Mesenchymal stem cell (in vitro differentiated cells and primary cell): ENCODE measurements around the gene HVCN1.

Source experiments
- DNase-seq: peaks from one replicate; pipeline ENCODE4 v3.0.0-alpha.2; 2013
- H2AFZ ChIP-seq: one replicate; pipeline ENCODE4 v1.6.1; 2013; ENCODE audit warnings: low read depth, mild to moderate bottlenecking, control low read depth, inconsistent platforms, low read length, moderate library complexity
- H2AK5ac ChIP-seq: 2 replicates; pipeline ENCODE4 v1.6.1; 2013; ENCODE audit warnings: low read length, moderate library complexity, mild to moderate bottlenecking, inconsistent platforms; ENCODE audit not compliant: severe bottlenecking
- H2BK120ac ChIP-seq: one replicate; pipeline ENCODE4 v1.6.1; 2013; ENCODE audit warnings: low read depth, mild to moderate bottlenecking, inconsistent platforms, low read length, moderate library complexity
- H2BK12ac ChIP-seq, 2 experiments: one replicate each; pipeline ENCODE4 v1.6.1; 2013; ENCODE audit warnings: inconsistent platforms in 2 of 2, low read length in 2 of 2, mild to moderate bottlenecking in 2 of 2, moderate library complexity in 2 of 2, control low read depth in 1 of 2
- H2BK15ac ChIP-seq: one replicate; pipeline ENCODE4 v1.6.1; 2013; ENCODE audit warnings: mild to moderate bottlenecking, low read depth, inconsistent platforms; ENCODE audit not compliant: poor library complexity, severe bottlenecking
- H2BK5ac ChIP-seq: 2 replicates; pipeline ENCODE4 v1.6.1; 2013; ENCODE audit warnings: low read depth, mild to moderate bottlenecking, low read length, control low read depth, inconsistent platforms; ENCODE audit not compliant: poor library complexity, severe bottlenecking
- H3K14ac ChIP-seq, 2 experiments: one replicate each; pipeline ENCODE4 v1.6.1; 2013; ENCODE audit warnings: inconsistent platforms in 2 of 2, low read length in 2 of 2, control low read depth in 1 of 2, mild to moderate bottlenecking in 1 of 2, moderate library complexity in 1 of 2
- H3K18ac ChIP-seq, 2 experiments: one replicate each; pipeline ENCODE4 v1.6.1; 2013; ENCODE audit warnings: inconsistent platforms in 2 of 2, low read length in 2 of 2, control low read depth in 1 of 2, low read depth in 1 of 2, mild to moderate bottlenecking in 1 of 2
- H3K23ac ChIP-seq, 2 experiments: one replicate each; pipeline ENCODE4 v1.6.1; 2013; ENCODE audit warnings: inconsistent platforms in 2 of 2, low read length in 2 of 2, mild to moderate bottlenecking in 2 of 2, moderate library complexity in 2 of 2, control low read depth in 1 of 2
- H3K27ac ChIP-seq: 2 replicates; pipeline ENCODE4 v1.5.1; 2013; ENCODE audit warnings: mild to moderate bottlenecking, moderate library complexity, low read length, control low read depth, inconsistent platforms; ENCODE audit not compliant: poor library complexity, severe bottlenecking
- H3K27me3 ChIP-seq, 2 experiments: 2 replicates each; pipeline versions ENCODE4 v1.6.1 to v1.7.0; 2013; ENCODE audit warnings: low read length in 2 of 2, mild to moderate bottlenecking in 2 of 2, moderate library complexity in 2 of 2, control low read depth in 1 of 2, inconsistent platforms in 1 of 2; ENCODE audit not compliant: control insufficient read depth in 1 of 2, insufficient read depth in 1 of 2
- H3K36me3 ChIP-seq, 2 experiments: 2 replicates each; pipeline versions ENCODE4 v1.6.1 to v1.7.0; 2013; ENCODE audit warnings: low read length in 2 of 2, control low read depth in 1 of 2, inconsistent platforms in 1 of 2, low read depth in 1 of 2, mild to moderate bottlenecking in 1 of 2; ENCODE audit not compliant: insufficient read depth in 2 of 2, control insufficient read depth in 1 of 2
- H3K4ac ChIP-seq, 2 experiments: one replicate each; pipeline ENCODE4 v1.6.1; 2013; ENCODE audit warnings: inconsistent platforms in 2 of 2, low read length in 2 of 2, mild to moderate bottlenecking in 2 of 2, moderate library complexity in 2 of 2, control low read depth in 1 of 2, low read depth in 1 of 2
- H3K4me1 ChIP-seq: 2 replicates; pipeline ENCODE4 v1.6.1; 2013; ENCODE audit warnings: low read depth, low read length, control low read depth; ENCODE audit not compliant: control insufficient read depth, insufficient read depth
- H3K4me2 ChIP-seq: 2 replicates; pipeline ENCODE4 v1.6.1; 2013; ENCODE audit warnings: low read length, mild to moderate bottlenecking, inconsistent platforms; ENCODE audit not compliant: poor library complexity, severe bottlenecking
- H3K4me3 ChIP-seq, 2 experiments: 2 replicates each; pipeline versions ENCODE4 v1.5.1 to v1.7.0; 2013; ENCODE audit warnings: low read length in 2 of 2, mild to moderate bottlenecking in 2 of 2, control low read depth in 1 of 2, low read depth in 1 of 2; ENCODE audit not compliant: insufficient read depth in 1 of 2
- H3K79me1 ChIP-seq: replicated peaks from 2 replicates; pipeline ENCODE4 v1.6.1; 2013; ENCODE audit warnings: mild to moderate bottlenecking, control low read depth, low read length, inconsistent platforms; ENCODE audit not compliant: poor library complexity, severe bottlenecking
- H3K9ac ChIP-seq: 2 replicates; pipeline ENCODE4 v1.7.0; 2013; ENCODE audit warnings: mild to moderate bottlenecking, low read length, moderate library complexity
- H3K9me3 ChIP-seq: 2 replicates; pipeline ENCODE4 v1.7.0; 2013; ENCODE audit warnings: mild to moderate bottlenecking, low read length; ENCODE audit not compliant: control insufficient read depth
- H4K8ac ChIP-seq: one replicate; pipeline ENCODE4 v1.6.1; 2013; ENCODE audit warnings: inconsistent platforms, mild to moderate bottlenecking, low read length, moderate library complexity
- H4K91ac ChIP-seq: one replicate; pipeline ENCODE4 v1.6.1; 2013; ENCODE audit warnings: mild to moderate bottlenecking, low read length, inconsistent platforms
- WGBS: methylation state at CpG from one replicate; pipeline ENCODE4 v1.1.7; 2013; ENCODE audit warnings: mixed read lengths; 5-methylcytosine and 5-hydroxymethylcytosine counted together

Gene HVCN1

GRCh38 chr12:110689281-110690126 is 589 bp upstream of the HVCN1 start:
- DNase-seq: peak; percentile 40
- H2AK5ac ChIP-seq: no peak overlapping the region
- H3K4ac ChIP-seq: peak overlapping the region in 1 of 2 experiments; percentile 42
- H3K18ac ChIP-seq: peak overlapping the region; percentile 2 to 83
- peak overlapping the region; percentile 12 for H4K91ac ChIP-seq
- H3K27ac ChIP-seq: peak overlapping the region; percentile 1
- peak overlapping the region; percentile 47 for H2AFZ ChIP-seq
- H3K9ac ChIP-seq: peak overlapping the region; percentile 73
- H3K4me1 ChIP-seq: peaks cover 13% of the 10 kb centered on the region
- H2BK15ac ChIP-seq: peak overlapping the region; percentile 91
- no peak overlapping the region for H2BK5ac ChIP-seq
- peak overlapping the region in 1 of 2 experiments; percentile 9 for H3K23ac ChIP-seq
- peak overlapping the region in 1 of 2 experiments; percentile 58 for H3K14ac ChIP-seq
- H2BK120ac ChIP-seq: peak overlapping the region; percentile 65
- peak overlapping the region; percentile 92 for H4K8ac ChIP-seq
- H3K27me3 ChIP-seq: peaks cover 9 to 23% of the 10 kb centered on the region in 2 experiments
- H3K4me2 ChIP-seq: peak overlapping the region; percentile 87
- WGBS: 6% methylated on average over 37 of the region's 38 CpGs
- peak overlapping the region; percentile 65 to 71 for H3K4me3 ChIP-seq
- H2BK12ac ChIP-seq: peak overlapping the region in 1 of 2 experiments; percentile 32
- peaks cover 4% of the 10 kb centered on the region for H3K9me3 ChIP-seq
- H3K36me3 ChIP-seq: no peaks in the 10 kb centered on the region
- no peaks in the 10 kb centered on the region for H3K79me1 ChIP-seq

- Histone ChIP-seq H4K8ac (no peak overlapping the region), H3K18ac (no peak overlapping the region), H3K4me2 (no peak overlapping the region), H3K4ac (no peak overlapping the region), H3K23ac (no peak overlapping the region), H2AFZ (no peak overlapping the region), H2BK120ac (no peak overlapping the region), H3K36me3 (no peaks in the 10 kb centered on the region), H2BK12ac (no peak overlapping the region), H3K14ac (no peak overlapping the region), H3K4me3 (no peak overlapping the region), H3K79me1 (no peaks in the 10 kb centered on the region), H3K4me1 (peaks cover 13% of the 10 kb centered on the region), H3K27ac (no peak overlapping the region), H2BK5ac (no peak overlapping the region), H3K9me3 (peaks cover 6% of the 10 kb centered on the region), H2BK15ac (no peak overlapping the region), H3K9ac (no peak overlapping the region), H4K91ac (no peak overlapping the region), H2AK5ac (no peak overlapping the region), H3K27me3 (peaks cover 9 to 23% of the 10 kb centered on the region in 2 experiments)
- no peak for DNase-seq
- WGBS: 92% methylated on average over 15 of the region's 15 CpGs
Observed at GRCh38 chr12:110687396-110688169, 1.3 kb downstream of the HVCN1 start.

- no peak overlapping the region for H3K4ac ChIP-seq
- no peak for DNase-seq
- peaks cover 9 to 23% of the 10 kb centered on the region in 2 experiments for H3K27me3 ChIP-seq
- H2AFZ ChIP-seq: no peak overlapping the region
- no peak overlapping the region for H3K27ac ChIP-seq
- H2BK12ac ChIP-seq: no peak overlapping the region
- no peak overlapping the region for H3K4me3 ChIP-seq
- no peak overlapping the region for H3K14ac ChIP-seq
- 86% methylated on average over 3 of the region's 3 CpGs for WGBS
- H4K8ac ChIP-seq: no peak overlapping the region
- H2BK120ac ChIP-seq: no peak overlapping the region
- no peak overlapping the region for H3K4me2 ChIP-seq
- no peaks in the 10 kb centered on the region for H3K79me1 ChIP-seq
- H3K4me1 ChIP-seq: peaks cover 13% of the 10 kb centered on the region
- H2BK15ac ChIP-seq: no peak overlapping the region
- H2AK5ac ChIP-seq: no peak overlapping the region
- peaks cover 6% of the 10 kb centered on the region for H3K9me3 ChIP-seq
- no peak overlapping the region for H4K91ac ChIP-seq
- no peaks in the 10 kb centered on the region for H3K36me3 ChIP-seq
- no peak overlapping the region for H3K9ac ChIP-seq
- no peak overlapping the region for H3K23ac ChIP-seq
- no peak overlapping the region for H2BK5ac ChIP-seq
- H3K18ac ChIP-seq: no peak overlapping the region
Observed at GRCh38 chr12:110686294-110686903, 2.5 kb downstream of the HVCN1 start.
